Uterus (tissue), 2 donors: ENCODE measurements around the gene TOX2.

ENCODE experiments used
- POLR2A ChIP-seq, 2 donors: fragments of 450-650 bp; IDR thresholded peaks; one replicate each; pipeline ENCODE4 v1.6.1; 2016; ENCODE audit warnings: antibody characterized with exemption in 2 of 2, mild to moderate bottlenecking in 1 of 2, moderate library complexity in 1 of 2
- TF ChIP-seq, protein P1 (sequence below), 4 experiments: fragments of 200-600 bp in 2 of 4; fragments of 450-650 bp in 2 of 4; sonication (generic) in 2 of 4; IDR thresholded peaks; one replicate each; pipeline ENCODE4 v1.5.1; 2016 to 2019; ENCODE audit warnings: antibody characterized with exemption in 4 of 4, mild to moderate bottlenecking in 2 of 4, moderate library complexity in 1 of 4

DNA sequence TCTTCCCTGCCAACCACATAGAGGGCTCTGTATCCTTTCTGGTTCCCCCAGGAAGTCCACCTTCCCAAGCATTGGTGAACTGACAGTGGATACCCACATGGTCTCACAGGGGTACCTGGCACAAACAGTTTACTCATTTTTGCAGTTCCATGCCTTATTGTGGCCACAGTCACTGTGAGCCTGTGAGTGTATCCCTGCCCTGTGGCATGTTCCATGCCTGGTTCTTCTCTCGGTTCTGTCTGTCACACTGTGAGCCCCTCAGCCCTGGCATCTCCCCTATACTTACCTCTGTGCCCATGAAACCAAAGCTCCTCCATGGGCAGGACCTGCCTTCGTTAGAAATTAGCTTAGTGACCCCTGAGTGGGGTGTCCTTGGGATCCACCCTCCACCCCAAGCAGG is 107.8 kb downstream of the TOX2 start:
- TF ChIP-seq, protein P1, sequence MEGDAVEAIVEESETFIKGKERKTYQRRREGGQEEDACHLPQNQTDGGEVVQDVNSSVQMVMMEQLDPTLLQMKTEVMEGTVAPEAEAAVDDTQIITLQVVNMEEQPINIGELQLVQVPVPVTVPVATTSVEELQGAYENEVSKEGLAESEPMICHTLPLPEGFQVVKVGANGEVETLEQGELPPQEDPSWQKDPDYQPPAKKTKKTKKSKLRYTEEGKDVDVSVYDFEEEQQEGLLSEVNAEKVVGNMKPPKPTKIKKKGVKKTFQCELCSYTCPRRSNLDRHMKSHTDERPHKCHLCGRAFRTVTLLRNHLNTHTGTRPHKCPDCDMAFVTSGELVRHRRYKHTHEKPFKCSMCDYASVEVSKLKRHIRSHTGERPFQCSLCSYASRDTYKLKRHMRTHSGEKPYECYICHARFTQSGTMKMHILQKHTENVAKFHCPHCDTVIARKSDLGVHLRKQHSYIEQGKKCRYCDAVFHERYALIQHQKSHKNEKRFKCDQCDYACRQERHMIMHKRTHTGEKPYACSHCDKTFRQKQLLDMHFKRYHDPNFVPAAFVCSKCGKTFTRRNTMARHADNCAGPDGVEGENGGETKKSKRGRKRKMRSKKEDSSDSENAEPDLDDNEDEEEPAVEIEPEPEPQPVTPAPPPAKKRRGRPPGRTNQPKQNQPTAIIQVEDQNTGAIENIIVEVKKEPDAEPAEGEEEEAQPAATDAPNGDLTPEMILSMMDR (IDR thresholded peaks at IDR 0.05): no peak
- no peak for TF ChIP-seq POLR2A (IDR thresholded peaks at IDR 0.05)
